Bronchial epithelial cell (primary cell): ENCODE data around the gene KRT78. TPM values are rescaled to one million over a fixed set of nuclear protein-coding genes. Genes with fewer than 3 reads are reported as not detected.
A peak's percentile ranks its signal among the peaks of the same experiment; 100 is the strongest.
"Not testable (repeated sequence)": the region's sequence is repeated elsewhere in the genome, so short reads cannot be mapped to it uniquely, and the experiment has no call there.

ENCODE experiments used
- DNase-seq: peaks from one replicate; pipeline ENCODE4 v3.0.0-alpha.2; 2010; ENCODE audit warnings: low read depth
- FAIRE-seq: peaks from 2 replicates; lab custom pipeline; 2011; peaks lifted over from hg19 to GRCh38; lab: Jason Lieb, UNC
- H3K27me3 ChIP-seq: 2 replicates; pipeline ENCODE4 v1.5.1; 2011; ENCODE audit warnings: low read length; ENCODE audit not compliant: control insufficient read depth, insufficient read depth
- H3K36me3 ChIP-seq: 2 replicates; pipeline ENCODE4 v1.5.1; 2011; ENCODE audit warnings: low read length; ENCODE audit not compliant: control insufficient read depth, insufficient read depth
- H3K4me3 ChIP-seq: 2 replicates; pipeline ENCODE4 v1.5.1; 2011; ENCODE audit warnings: mild to moderate bottlenecking, low read depth, low read length, control low read depth
- total RNA-seq: library from RNA; depleted of rRNA; stranded (reverse); fragments of >200 nt; gene quantifications from 2 replicates; pipeline ENCODE4 v1.2.1, GENCODE V29; 2014
- TF ChIP-seq, protein P1 (sequence below): IDR thresholded peaks from 2 replicates; pipeline ENCODE4 v1.5.1; 2011; ENCODE audit warnings: mild to moderate bottlenecking, moderate library complexity, low read length, control low read depth, inconsistent platforms; ENCODE audit not compliant: insufficient read depth, severe bottlenecking

Gene KRT78
- total RNA-seq, 1 donor from 2014 or later: 5.3 TPM

DNA sequence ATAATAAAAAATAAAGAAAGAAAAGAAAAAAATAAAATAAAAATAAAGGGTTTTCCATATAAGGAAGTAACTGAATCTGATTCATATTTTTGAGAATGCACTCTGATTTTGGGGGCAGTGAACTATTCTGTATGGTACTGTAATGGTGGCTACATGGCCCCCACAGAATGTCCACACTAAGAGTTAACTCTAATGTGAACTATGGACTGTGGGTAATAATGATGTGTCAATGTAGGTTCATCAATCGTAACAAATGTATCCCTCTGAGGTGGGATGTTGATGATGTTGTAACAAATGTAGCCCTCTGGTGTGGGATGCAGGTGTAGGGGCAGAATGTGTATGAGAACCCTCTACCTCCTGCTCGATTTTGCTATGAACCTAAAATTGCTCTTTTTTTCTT, 42.2 kb upstream of the KRT78 start:
- TF ChIP-seq, protein P1, sequence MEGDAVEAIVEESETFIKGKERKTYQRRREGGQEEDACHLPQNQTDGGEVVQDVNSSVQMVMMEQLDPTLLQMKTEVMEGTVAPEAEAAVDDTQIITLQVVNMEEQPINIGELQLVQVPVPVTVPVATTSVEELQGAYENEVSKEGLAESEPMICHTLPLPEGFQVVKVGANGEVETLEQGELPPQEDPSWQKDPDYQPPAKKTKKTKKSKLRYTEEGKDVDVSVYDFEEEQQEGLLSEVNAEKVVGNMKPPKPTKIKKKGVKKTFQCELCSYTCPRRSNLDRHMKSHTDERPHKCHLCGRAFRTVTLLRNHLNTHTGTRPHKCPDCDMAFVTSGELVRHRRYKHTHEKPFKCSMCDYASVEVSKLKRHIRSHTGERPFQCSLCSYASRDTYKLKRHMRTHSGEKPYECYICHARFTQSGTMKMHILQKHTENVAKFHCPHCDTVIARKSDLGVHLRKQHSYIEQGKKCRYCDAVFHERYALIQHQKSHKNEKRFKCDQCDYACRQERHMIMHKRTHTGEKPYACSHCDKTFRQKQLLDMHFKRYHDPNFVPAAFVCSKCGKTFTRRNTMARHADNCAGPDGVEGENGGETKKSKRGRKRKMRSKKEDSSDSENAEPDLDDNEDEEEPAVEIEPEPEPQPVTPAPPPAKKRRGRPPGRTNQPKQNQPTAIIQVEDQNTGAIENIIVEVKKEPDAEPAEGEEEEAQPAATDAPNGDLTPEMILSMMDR: no peak
- DNase-seq (no peak), FAIRE-seq (no peak)
- Histone ChIP-seq H3K36me3 (no peaks in the 10 kb centered on the region), H3K27me3 (no peaks in the 10 kb centered on the region), H3K4me3 (no peak overlapping the region)

DNA sequence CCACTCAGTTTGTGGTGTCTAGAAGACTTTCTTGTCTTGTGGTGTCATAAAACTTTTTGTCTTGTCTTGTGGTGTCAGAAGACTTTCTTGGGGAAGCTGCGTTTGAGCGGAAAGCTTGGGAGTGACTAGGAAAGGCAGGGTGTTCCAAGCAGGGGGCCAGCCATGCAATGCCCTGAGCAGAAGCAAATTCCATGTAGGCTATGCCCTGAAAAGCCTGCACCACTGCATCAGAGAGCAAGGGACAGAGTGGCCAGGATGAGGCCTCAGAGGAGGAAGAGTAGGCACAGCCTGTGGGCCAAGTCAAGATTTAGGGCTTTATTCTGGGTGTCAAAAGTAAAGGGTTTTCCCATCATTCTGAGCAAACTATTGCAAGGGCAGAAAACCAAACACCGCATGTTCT, 41.6 kb upstream of the KRT78 start:
- Histone ChIP-seq H3K4me3 (no peak overlapping the region), H3K27me3 (no peaks in the 10 kb centered on the region), H3K36me3 (no peaks in the 10 kb centered on the region)
- no peak for DNase-seq
- no peak for FAIRE-seq
- TF ChIP-seq, protein P1: no peak

- TF ChIP-seq, protein P1: peak; percentile 89
- no peaks in the 10 kb centered on the region for H3K36me3 ChIP-seq
- FAIRE-seq (no peak), DNase-seq (no peak)
- no peak overlapping the region for H3K4me3 ChIP-seq
- H3K27me3 ChIP-seq: no peaks in the 10 kb centered on the region
Observed at GRCh38 chr12:52884526-52885293, 35.9 kb upstream of the KRT78 start.

GRCh38 chr12:52880499-52880898, 31.7 kb upstream of the KRT78 start:
- DNase-seq, H3K27me3 ChIP-seq, H3K36me3 ChIP-seq, FAIRE-seq, H3K4me3 ChIP-seq: not testable (repeated sequence)

- TF ChIP-seq, protein P1: peak; percentile 99
- FAIRE-seq (no peak), DNase-seq (peak; percentile 80)
- Histone ChIP-seq H3K27me3 (no peaks in the 10 kb centered on the region), H3K36me3 (no peaks in the 10 kb centered on the region), H3K4me3 (no peak overlapping the region)
Observed at GRCh38 chr12:52879394-52880351, 30.9 kb upstream of the KRT78 start.
